BE2C (cell line): ENCODE results near the gene SPAG8.

ENCODE experiments used
- DNase-seq: peaks from one replicate; pipeline ENCODE4 v3.0.0-alpha.2; 2020
- H3K27me3 ChIP-seq: fragments of 250-450 bp; sonication (Bioruptor Pico); 2 replicates; pipeline ENCODE4 v1.5.1; 2020; ENCODE audit warnings: mild to moderate bottlenecking
- H3K36me3 ChIP-seq: fragments of 250-450 bp; sonication (Bioruptor Pico); 2 replicates; pipeline ENCODE4 v1.5.1; 2020; ENCODE audit warnings: mild to moderate bottlenecking
- H3K4me1 ChIP-seq: fragments of 250-450 bp; sonication (Bioruptor Pico); 2 replicates; pipeline ENCODE4 v1.5.1; 2020
- H3K4me3 ChIP-seq: 2 replicates; pipeline ENCODE4 v1.5.1; 2011; ENCODE audit warnings: low read depth, low read length
- H3K9me3 ChIP-seq: fragments of 250-450 bp; sonication (Bioruptor Pico); 2 replicates; pipeline ENCODE4 v1.5.1; 2020
- CTCF ChIP-seq: IDR thresholded peaks from 2 replicates; pipeline ENCODE4 v1.5.1; 2012; ENCODE audit warnings: mild to moderate bottlenecking, low read depth, low read length

The SPAG8 gene

DNA sequence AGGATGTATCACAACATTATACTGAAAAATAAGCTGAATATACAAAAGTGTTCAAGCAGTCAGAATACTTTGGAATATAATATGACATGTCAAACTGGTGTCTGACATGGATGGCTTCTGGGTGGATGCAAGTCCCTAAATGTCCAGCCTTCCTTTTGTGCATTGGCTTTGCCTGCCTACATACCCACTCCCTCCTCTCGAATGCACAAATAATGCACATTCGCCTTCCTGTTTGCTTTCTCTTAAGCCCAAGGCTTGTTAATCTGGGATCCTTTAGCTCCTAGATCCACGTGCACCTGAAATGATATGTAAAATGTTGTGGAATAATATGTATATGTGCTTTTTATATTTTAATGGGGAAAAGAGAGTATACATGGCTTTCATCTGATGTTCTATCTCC is 33.6 kb downstream of the SPAG8 start:
- no peak for TF ChIP-seq CTCF
- Histone ChIP-seq H3K27me3 (no peaks in the 10 kb centered on the region), H3K36me3 (no peaks in the 10 kb centered on the region), H3K9me3 (no peaks in the 10 kb centered on the region), H3K4me1 (no peaks in the 10 kb centered on the region; the same call in 1 of the 2 replicates), H3K4me3 (no peak overlapping the region)
- DNase-seq = no peak

GRCh38 chr9:35776018-35776417 is 36.0 kb downstream of the SPAG8 start:
- Histone ChIP-seq H3K4me1 (peaks cover 12% of the 10 kb centered on the region; the same call in 1 of the 2 replicates), H3K36me3 (no peaks in the 10 kb centered on the region), H3K9me3 (no peaks in the 10 kb centered on the region), H3K4me3 (no peak overlapping the region), H3K27me3 (no peaks in the 10 kb centered on the region)
- TF ChIP-seq CTCF = no peak
- DNase-seq = no peak

- no peak for TF ChIP-seq CTCF
- Histone ChIP-seq H3K36me3 (no peaks in the 10 kb centered on the region), H3K9me3 (no peaks in the 10 kb centered on the region), H3K4me3 (no peak overlapping the region), H3K27me3 (no peaks in the 10 kb centered on the region), H3K4me1 (peaks cover 13% of the 10 kb centered on the region)
- DNase-seq = no peak
These were observed 37.0 kb downstream of the SPAG8 start for GRCh38 chr9:35774907-35775635.

GRCh38 chr9:35771943-35772342 is 40.1 kb downstream of the SPAG8 start:
- DNase-seq = no peak
- no peak overlapping the region for H3K4me3 ChIP-seq
- H3K4me1 ChIP-seq = peaks cover 21% of the 10 kb centered on the region
- no peaks in the 10 kb centered on the region for H3K27me3 ChIP-seq
- H3K9me3 ChIP-seq = no peaks in the 10 kb centered on the region
- TF ChIP-seq CTCF = no peak
- H3K36me3 ChIP-seq = no peaks in the 10 kb centered on the region

GRCh38 chr9:35771534-35771933 is 40.5 kb downstream of the SPAG8 start:
- Histone ChIP-seq H3K9me3 (no peaks in the 10 kb centered on the region), H3K36me3 (no peaks in the 10 kb centered on the region), H3K4me3 (no peak overlapping the region), H3K27me3 (no peaks in the 10 kb centered on the region), H3K4me1 (peaks cover 25% of the 10 kb centered on the region)
- no peak for TF ChIP-seq CTCF
- no peak for DNase-seq

DNA sequence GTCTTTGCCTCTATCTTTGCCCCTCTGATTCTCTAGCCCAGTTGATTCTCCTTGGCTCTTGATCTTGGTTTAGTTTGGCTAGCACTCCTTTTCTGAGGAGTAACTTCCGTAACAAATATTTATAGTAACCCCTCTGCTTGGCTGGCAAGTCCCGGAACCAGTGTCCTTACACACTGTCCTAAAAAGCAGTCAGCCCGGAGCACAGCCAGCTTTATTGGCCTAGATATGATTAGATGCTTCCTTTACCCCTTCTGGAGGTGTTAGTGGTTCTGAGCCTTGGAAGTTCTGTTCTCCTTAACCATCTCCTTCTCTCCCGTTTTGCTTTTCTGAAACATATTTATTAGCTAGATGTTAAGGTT is 41.0 kb downstream of the SPAG8 start:
- H3K4me3 ChIP-seq = no peak overlapping the region
- no peaks in the 10 kb centered on the region for H3K27me3 ChIP-seq
- no peak for TF ChIP-seq CTCF
- no peaks in the 10 kb centered on the region for H3K36me3 ChIP-seq
- H3K9me3 ChIP-seq = no peaks in the 10 kb centered on the region
- DNase-seq = no peak
- peaks cover 26% of the 10 kb centered on the region for H3K4me1 ChIP-seq
